ENCODE results near the gene SLC5A2.
A peak's percentile ranks its signal among the peaks of the same experiment; 100 is the strongest.

SLC5A2 gene

DNA sequence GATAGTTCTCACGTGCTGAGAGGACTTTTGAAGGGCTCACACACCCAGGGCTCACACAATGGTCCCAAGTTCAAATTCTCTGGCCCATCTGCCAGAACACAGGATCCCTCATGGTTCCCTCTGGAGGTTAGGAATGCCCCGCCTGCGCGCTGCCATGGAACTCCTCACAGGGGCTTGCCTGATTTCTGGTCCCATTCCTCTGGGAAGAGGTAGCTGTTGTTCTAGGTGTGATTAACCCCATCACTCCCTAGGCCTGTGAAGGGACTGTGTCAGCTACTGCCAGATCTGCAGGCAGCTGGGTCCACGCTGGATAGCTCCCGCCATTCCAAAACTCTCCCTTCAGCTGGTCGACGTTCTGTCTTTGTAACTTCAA is 25.9 kb upstream of the SLC5A2 start:
- Histone ChIP-seq H4K20me1 (ENCODE audit: insufficient read depth, low read length) (peaks cover 46% of the 10 kb centered on the region), H3K4me3 (ENCODE audit: low read depth in 1 of 2, low read length in 2 of 2) (peak overlapping the region in 1 of 2 experiments; percentile 62; a peak in 2 of 4 replicates), H3K27ac (ENCODE audit: low read length) (0 out of 2 replicates have a peak overlapping the region, but pooled peaks have one; percentile 9), H3K79me2 (ENCODE audit: insufficient read depth, low read length) (peaks cover 51% of the 10 kb centered on the region), H2AFZ (ENCODE audit: low read depth, low read length) (no peak overlapping the region), H3K4me1 (ENCODE audit: insufficient read depth, low read length) (peaks cover 50% of the 10 kb centered on the region), H3K36me3 (ENCODE audit: insufficient read depth, low read length) (peaks cover 31% of the 10 kb centered on the region), H3K4me2 (ENCODE audit: insufficient read depth, low read length) (peak overlapping the region; percentile 95), H3K9me3 (ENCODE audit: insufficient read depth, low read length, severe bottlenecking) (no peaks in the 10 kb centered on the region), H3K27me3 (ENCODE audit: insufficient read depth, low read length, poor library complexity) (no peaks in the 10 kb centered on the region), H3K9ac (ENCODE audit: low read depth, low read length) (peak overlapping the region; percentile 80; the same call in 1 of the 2 replicates)
- no peak for ATAC-seq (ENCODE audit: insufficient read depth, low read depth)
- no peak for TF ChIP-seq CTCF (IDR thresholded peaks at IDR 0.05; ENCODE audit: borderline replicate concordance, extremely low read depth, low read length, poor library complexity, severe bottlenecking)
- no peak for DNase-seq

GRCh38 chr16:31458073-31458843 is 24.7 kb upstream of the SLC5A2 start:
- DNase-seq (peak; percentile 79), ATAC-seq (ENCODE audit: insufficient read depth, low read depth) (peak; percentile 46)
- Histone ChIP-seq H2AFZ (ENCODE audit: low read depth, low read length) (peak overlapping the region; percentile 65), H3K4me3 (ENCODE audit: low read depth in 1 of 2, low read length in 2 of 2) (peak overlapping the region; percentile 62 to 74), H4K20me1 (ENCODE audit: insufficient read depth, low read length) (peaks cover 40% of the 10 kb centered on the region), H3K27ac (ENCODE audit: low read length) (peak overlapping the region; percentile 97), H3K4me2 (ENCODE audit: insufficient read depth, low read length) (peak overlapping the region; percentile 95), H3K79me2 (ENCODE audit: insufficient read depth, low read length) (peaks cover 49% of the 10 kb centered on the region), H3K36me3 (ENCODE audit: insufficient read depth, low read length) (peaks cover 37% of the 10 kb centered on the region), H3K9ac (ENCODE audit: low read depth, low read length) (peak overlapping the region; percentile 80), H3K4me1 (ENCODE audit: insufficient read depth, low read length) (peaks cover 50% of the 10 kb centered on the region), H3K9me3 (ENCODE audit: insufficient read depth, low read length, severe bottlenecking) (no peaks in the 10 kb centered on the region), H3K27me3 (ENCODE audit: insufficient read depth, low read length, poor library complexity) (no peaks in the 10 kb centered on the region)
- TF ChIP-seq CTCF (IDR thresholded peaks at IDR 0.05; ENCODE audit: borderline replicate concordance, extremely low read depth, low read length, poor library complexity, severe bottlenecking) (no peak), EZH2 (IDR thresholded peaks at IDR 0.05; ENCODE audit: borderline replicate concordance, low read depth, low read length, severe bottlenecking) (no peak)

DNA sequence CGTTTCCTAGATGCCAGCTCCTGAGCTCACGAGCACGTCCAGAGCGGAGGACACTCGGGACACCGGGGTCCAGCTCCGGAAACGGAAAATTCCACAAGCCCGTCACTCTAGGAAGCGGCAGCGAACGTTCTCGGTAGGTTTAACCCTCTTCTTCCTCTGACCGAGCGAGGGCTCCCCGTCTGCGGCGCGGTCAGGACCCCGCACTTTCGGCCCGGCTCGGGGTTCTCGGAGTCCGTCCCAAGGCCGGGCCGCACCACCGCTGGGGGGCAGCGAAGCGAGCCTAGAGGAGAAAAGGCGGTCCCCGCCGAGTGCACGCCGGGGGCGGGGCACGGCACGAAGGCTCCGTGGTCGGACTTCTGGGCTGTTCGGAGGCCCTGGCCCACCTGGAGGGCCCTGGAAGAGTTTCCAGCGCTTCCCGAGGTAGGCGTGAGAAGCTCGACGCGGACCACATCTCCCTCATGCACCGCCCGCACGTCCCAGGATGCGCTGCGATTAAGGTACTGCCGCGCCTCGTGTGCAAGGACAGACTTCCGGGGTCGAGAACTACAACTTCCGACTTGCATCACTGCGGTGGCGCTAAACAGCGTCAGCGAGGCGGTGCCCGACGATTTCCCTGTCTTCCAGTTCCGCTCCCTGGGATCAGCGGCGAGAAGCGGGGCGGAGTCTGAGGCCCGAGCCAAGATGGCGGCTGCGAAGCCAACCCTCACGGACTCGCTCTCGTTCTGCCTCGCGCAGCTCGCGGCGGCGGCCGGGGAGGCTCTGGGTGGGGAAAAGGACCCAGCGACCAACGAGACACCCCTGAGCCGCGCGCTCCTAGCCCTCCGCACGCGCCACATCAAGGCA is 23.9 kb upstream of the SLC5A2 start, which contains the start of gene ARMC5:
Gene ARMC5 (plus strand): TSS at position 658 of the 843 bp plus-strand sequence. CDS start 24 bp downstream, at position 682.
- Histone ChIP-seq H3K36me3 (ENCODE audit: insufficient read depth, low read length) (peaks cover 37% of the 10 kb centered on the region), H3K9ac (ENCODE audit: low read depth, low read length) (peak within 1 kb of the TSS; percentile 80), H2AFZ (ENCODE audit: low read depth, low read length) (peak within 1 kb of the TSS; percentile 91), H4K20me1 (ENCODE audit: insufficient read depth, low read length) (peaks cover 34% of the 10 kb centered on the region), H3K9me3 (ENCODE audit: insufficient read depth, low read length, severe bottlenecking) (no peaks in the 10 kb centered on the region), H3K27ac (ENCODE audit: low read length) (peak within 1 kb of the TSS; percentile 97), H3K4me2 (ENCODE audit: insufficient read depth, low read length) (peak within 1 kb of the TSS; percentile 95), H3K4me1 (ENCODE audit: insufficient read depth, low read length) (peaks cover 50% of the 10 kb centered on the region), H3K79me2 (ENCODE audit: insufficient read depth, low read length) (peaks cover 44% of the 10 kb centered on the region), H3K4me3 (ENCODE audit: low read depth in 1 of 2, low read length in 2 of 2) (peak within 1 kb of the TSS; percentile 62 to 74), H3K27me3 (ENCODE audit: insufficient read depth, low read length, poor library complexity) (no peaks in the 10 kb centered on the region)
- DNase-seq, result peak; percentile 98
- TF ChIP-seq EZH2 (IDR thresholded peaks at IDR 0.05; ENCODE audit: borderline replicate concordance, low read depth, low read length, severe bottlenecking) (no peak), CTCF (IDR thresholded peaks at IDR 0.05; ENCODE audit: borderline replicate concordance, extremely low read depth, low read length, poor library complexity, severe bottlenecking) (peak; percentile 60)
- peak; percentile 74 for ATAC-seq (ENCODE audit: insufficient read depth, low read depth)

All from DND-41 (cell line).